ENCODE data around the gene CRTC1.
A peak's percentile ranks its signal among the peaks of the same experiment; 100 is the strongest.
"Not testable (repeated sequence)": the region's sequence is repeated elsewhere in the genome, so short reads cannot be mapped to it uniquely, and the experiment has no call there.

CRTC1 gene

GRCh38 chr19:18700501-18701249 is 17.2 kb downstream of the CRTC1 start:
- DNase-seq (ENCODE audit: low read depth), result peak; percentile 52

DNA sequence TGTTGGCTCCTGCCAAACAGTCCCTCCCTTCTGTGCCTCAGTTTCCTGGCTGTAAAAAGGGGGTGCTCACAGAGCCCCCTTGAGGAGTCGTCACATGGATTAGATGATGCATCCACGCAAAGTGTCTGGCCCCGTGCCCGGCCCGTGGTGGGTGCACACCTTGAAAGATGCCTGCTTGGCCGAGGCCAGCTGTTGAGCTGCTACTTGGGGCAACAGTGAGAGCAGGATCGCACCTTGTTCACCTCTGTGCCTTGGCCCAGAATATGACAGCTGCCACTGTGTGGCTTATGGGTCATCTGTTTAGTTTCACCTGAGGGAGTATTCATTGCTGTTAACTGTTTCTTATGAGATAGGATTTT is 17.7 kb downstream of the CRTC1 start:
- DNase-seq (ENCODE audit: low read depth), result no peak

- no peak for DNase-seq (ENCODE audit: low read depth)
Measured at GRCh38 chr19:18704054-18704453, 20.6 kb downstream of the CRTC1 start.

DNA sequence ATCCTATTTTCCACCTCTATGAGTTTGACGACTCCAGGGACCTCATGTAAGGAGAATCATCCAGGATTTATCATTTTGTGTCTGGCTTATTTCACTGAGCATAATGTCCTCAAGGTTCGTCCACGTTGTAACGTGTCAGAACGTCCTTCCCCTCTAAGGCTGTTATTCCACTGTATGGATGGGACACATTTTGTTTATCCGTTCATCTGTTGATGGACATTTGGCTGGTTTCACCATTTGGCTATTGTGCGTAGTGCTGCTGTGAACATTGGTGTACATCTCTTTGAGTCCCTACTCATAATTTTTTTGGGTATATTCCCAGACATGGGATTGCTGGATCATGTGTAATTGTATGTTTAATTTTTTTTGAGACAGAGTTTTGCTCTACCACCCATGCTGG is 21.5 kb downstream of the CRTC1 start:
- DNase-seq (ENCODE audit: low read depth), result no peak

DNA sequence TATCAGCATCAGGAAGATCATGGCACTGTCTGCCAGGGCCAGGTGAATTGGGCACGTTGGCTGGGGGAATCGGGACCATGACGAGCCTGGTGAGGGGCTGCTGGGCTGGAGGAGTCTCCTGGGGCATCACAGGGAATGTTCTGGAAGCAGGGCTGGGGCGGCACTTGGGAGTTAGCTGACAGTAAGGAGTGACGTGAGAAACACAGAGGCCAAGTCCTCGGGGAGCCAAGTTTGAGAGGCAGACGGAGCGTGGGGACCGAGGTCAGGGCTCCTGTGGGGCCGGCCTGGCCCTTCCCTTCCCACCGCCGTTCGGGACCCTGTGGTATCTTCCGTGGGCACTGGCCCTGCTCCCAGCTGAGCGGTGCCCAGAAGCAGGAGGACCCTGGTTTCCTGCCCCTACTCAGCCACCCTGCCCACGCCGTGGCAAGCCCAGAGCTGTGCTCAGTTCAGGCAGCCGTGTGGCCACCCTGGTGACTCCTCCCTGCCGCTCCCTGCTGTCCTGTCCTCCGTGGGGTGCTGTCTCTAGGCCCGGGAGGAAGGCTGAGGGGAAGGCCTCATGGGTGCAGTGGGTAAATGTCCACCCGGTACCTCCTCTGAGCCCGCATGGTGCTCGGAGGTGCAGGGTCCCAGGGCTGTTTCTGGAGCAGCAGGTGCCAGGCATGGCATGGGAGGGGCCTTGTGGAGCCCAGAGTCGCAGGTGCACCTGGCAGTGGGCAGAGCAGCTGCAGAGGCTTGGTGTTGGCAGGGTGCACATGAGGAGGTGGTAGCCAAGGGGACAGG is 25.2 kb downstream of the CRTC1 start:
- no peak for DNase-seq (ENCODE audit: low read depth)

DNA sequence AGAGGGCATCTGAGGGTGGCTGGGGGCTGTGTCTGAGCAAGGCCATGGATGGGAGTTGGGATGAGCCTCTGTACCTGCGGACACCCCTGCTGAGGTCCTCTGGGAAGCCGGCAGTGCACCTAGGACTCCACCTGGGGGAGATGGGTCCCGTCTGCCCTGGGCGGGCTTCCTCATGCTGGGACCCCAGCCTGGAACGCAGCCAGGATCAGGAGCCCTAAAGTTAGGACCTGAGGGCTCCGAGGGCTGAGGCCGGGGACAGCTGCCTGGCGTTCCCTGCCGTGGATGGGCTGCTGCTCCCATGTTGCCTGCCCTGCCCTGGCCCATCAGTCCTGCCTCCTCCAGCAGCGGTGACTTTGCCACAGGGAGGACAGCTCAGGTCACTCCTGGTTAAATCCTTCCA is 26.1 kb downstream of the CRTC1 start:
- no peak for DNase-seq (ENCODE audit: low read depth)

- no peak for DNase-seq (ENCODE audit: low read depth)
Measured at GRCh38 chr19:18710186-18710585, 26.7 kb downstream of the CRTC1 start.

DNA sequence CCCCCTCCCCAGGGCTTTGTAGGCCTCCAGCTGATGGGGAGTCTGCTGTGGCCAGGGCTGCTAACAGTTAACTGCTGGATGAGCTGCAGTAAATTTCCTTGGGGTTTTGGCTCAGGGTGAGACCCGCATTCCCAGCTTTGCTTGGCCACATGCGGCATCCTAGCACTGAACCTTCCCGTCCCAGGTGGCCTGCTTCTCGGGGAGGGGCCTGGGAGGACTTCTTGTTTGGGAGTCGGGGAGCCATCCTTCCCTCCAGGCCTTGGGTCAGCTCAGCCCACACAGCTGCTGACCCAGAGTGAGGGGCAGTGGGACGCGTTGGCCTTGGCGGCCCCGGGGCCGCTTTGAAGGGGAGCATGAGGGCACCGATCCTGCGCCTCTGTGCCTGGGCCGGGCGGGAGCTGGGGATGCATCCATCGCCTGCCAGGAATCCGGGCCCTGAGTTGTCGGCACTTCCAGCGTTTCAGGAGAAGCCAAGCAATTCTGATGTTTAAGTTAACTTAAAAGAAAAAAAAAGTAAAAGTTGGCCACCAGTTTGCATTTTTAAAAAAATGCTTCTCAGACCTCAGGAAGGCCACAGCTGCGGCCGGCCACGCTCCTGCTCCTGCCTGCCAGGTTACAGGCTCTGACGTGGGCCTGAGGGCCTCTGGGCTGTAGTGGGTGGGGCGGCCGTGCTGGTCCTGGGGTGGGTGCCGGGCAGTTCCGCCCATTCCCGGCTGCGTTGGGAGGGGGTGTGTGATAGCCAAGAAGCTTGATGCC is 27.7 kb downstream of the CRTC1 start:
- no peak for DNase-seq (ENCODE audit: low read depth)

DNA sequence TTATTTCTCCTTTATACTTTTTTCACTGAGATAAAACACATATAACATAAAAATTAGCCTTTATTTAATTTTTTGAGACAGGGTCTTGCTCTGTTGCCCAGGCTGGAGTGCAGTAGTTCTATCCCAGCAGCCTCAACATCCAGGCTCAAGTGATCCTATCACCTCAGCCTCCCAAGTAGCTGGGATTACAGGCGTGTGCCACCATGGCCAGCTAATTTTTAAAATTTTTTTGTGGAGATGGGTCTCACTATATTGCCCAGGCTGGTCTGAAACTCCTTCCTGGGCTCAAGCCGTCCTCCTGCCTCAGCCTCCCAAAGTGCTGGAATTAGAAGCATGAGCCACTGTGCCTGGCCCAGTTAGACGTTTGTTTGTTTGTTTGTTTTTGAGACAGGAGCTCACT is 28.4 kb downstream of the CRTC1 start:
- DNase-seq (ENCODE audit: low read depth), result no peak

DNA sequence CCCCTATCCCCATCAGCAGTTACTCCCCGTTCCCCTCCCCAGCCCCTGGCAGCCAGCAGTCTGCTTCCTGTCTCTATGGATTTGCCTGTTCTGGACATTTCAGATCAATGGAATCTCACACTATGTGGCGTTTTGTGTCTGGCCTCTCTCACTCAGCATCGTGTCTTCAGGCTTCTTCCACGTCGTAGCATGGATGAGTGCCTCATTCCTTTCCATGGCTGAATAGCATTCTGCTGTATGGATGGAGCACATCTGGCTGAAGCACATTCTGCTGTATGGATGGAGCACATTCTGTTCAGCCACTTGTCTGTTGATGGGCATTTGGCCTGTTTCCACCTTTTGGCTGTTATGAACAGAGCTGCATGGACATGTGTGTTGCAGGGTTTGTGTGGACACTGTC is 29.5 kb downstream of the CRTC1 start:
- DNase-seq (ENCODE audit: low read depth), result no peak

- no peak for DNase-seq (ENCODE audit: low read depth)
Measured at GRCh38 chr19:18713550-18714117, 30.2 kb downstream of the CRTC1 start.

DNA sequence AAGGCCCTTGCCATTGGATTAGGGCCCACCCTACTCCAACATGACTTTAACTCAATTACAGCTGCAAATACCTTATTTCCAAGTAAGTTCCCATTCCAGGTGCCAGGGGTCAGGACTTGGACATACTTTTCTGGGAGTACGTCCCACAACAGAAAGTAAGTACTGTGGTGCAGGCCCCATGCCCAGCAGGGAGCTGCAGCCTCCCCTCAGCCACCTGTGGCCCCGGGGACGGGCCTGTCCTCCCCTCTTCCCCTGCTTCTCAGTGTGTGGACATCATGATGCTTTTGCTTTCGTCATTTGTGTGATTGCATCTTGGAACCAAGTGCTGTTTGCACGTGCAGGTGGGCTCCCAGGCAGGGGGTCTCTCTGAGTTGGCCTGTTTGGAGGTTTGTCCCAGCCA is 31.9 kb downstream of the CRTC1 start:
- no peak for DNase-seq (ENCODE audit: low read depth)

DNA sequence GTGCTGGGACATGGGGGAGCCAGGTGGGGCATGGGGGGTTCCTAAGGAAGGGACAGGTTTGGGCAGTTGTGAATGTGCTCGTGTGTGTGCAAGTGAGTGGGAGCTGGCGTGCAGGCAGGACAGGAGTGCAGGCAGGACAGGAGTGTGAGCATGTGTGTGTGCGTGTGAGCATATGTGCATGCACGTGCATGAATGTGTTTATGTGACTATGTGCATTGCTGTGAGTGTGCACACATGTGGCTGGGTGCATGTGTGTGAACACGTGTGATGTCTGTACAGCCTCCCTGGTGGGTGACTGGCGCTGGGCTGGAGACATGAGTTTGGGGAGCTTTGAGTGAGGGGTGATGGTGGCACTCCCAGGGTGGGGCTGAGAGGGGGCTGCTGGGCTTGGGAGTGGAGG is 33.4 kb downstream of the CRTC1 start:
- DNase-seq (ENCODE audit: low read depth), result no peak

DNA sequence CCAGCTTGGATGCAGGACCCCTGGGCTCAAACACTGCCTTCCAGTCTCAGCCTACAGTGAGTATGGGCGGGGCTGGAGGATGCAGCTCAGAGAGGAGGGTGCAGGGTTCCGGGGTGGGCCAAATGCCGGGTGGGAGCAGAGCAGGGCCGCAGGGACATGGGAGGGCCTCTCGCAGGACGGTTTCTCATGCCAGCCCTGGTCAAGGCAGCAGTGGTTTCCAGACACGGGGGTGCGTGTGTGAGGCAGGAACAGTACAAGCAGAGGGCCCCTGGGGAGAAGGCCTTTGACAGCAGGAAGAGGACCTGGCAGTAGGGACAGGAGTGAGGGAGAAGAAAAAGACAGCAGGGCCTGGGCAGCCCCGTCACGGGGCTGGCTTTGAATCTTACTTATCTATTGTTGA is 34.1 kb downstream of the CRTC1 start:
- no peak for DNase-seq (ENCODE audit: low read depth)

- DNase-seq (ENCODE audit: low read depth), result no peak
Measured at GRCh38 chr19:18718015-18718526, 34.6 kb downstream of the CRTC1 start.

GRCh38 chr19:18718846-18719458 is 35.5 kb downstream of the CRTC1 start:
- DNase-seq (ENCODE audit: low read depth), result no peak

GRCh38 chr19:18719541-18719940 is 36.1 kb downstream of the CRTC1 start:
- no peak for DNase-seq (ENCODE audit: low read depth)

DNA sequence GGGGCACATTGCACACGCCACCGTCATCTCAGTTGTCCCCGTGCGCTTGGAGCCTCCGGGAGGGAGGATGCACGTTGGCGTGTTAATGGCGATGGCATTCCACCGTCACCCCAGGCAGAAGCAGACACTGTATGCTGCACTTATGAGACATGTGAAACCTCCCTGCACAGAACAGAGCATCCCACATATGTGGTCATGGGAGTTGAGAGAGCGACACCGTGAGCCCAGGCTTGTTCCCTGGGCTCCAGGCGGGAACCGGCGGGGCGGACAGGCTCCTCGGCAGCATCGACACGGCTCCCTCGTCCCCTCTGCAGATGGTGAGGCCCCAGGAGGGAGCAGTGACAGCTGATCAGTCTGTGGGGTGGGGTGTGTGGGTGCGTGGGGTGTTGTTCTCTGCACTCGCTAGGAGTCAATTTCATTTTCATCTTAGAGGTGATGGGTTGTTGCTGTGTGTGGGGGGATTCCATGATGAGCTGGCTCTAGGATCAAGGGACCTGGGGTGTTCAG is 40.4 kb downstream of the CRTC1 start:
- no peak for DNase-seq (ENCODE audit: low read depth)

DNA sequence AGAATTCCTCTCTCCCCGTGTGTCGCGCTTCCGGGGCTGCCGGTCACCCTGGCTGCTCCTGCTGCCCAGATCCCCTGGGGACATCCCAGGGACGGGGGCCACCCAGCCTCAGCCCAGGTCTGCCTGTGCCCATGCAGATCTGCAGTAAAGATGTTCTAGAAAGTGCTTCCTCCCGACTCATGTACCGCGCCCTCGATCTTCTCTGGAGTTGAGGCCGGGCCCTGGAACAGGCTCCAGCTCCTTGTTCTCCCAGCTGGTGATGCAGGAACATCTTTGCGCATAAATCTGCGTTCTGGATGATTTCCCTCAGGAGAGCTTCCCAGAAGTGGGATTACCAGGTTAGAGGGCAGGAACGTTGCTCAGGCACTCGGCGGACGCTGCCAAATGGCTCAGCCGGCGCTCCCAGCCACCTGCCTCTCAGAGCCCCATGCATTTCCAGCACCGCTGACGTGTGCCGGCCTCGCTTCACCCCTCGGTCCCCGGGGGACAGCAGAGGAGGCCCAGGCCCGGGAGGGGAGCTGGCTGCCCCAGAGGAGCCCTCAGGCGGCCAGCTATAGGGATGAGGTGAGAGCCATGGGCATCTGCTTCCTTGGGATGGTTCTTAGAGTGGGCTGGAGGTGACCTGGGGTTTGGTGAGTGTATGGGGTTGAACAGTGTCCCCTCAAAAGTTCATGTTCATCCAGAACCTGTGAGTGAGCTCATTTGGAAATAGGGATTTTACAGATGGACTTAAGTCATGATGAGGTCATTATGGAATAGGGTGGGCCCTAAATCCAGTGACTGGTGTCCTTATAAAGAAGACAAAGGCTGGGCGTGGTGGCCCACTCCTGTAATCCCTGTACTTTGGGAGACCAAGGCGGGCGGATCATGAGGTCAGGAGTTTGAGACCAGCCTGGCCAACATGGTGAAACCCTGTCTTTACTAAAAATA is 42.6 kb downstream of the CRTC1 start:
- DNase-seq (ENCODE audit: low read depth), result no peak

GRCh38 chr19:18726846-18727245 is 43.4 kb downstream of the CRTC1 start:
- no peak for DNase-seq (ENCODE audit: low read depth)

DNA sequence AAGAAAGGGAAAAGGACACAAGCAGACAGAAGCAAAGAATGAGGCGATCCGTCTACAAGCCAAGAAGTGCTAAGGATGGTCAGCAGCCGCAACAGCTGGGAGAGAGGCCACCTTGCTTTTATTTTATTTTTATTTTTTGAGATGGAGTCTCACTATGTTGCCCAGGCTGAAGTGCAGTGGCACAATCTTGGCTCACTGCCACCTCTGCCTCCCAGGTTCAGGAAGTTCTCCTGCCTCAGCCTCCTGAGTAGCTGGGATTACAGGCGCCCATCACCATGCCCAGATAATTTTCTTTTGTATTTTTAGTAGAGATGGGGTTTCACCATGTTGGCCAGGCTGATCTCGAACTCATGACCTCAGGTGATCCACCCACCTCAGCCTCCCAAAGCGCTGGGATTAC is 44.1 kb downstream of the CRTC1 start:
- DNase-seq (ENCODE audit: low read depth), result not testable (repeated sequence)

Data from stimulated activated CD8-positive, alpha-beta memory T cell treated with anti-CD3 and anti-CD28 coated beads, Interleukin-12 subunit alpha, Interleukin-12 subunit beta, amount 100 ng/mL, for 4 hours (primary cell).